ENCODE measurements around the gene MAP2.

DNA sequence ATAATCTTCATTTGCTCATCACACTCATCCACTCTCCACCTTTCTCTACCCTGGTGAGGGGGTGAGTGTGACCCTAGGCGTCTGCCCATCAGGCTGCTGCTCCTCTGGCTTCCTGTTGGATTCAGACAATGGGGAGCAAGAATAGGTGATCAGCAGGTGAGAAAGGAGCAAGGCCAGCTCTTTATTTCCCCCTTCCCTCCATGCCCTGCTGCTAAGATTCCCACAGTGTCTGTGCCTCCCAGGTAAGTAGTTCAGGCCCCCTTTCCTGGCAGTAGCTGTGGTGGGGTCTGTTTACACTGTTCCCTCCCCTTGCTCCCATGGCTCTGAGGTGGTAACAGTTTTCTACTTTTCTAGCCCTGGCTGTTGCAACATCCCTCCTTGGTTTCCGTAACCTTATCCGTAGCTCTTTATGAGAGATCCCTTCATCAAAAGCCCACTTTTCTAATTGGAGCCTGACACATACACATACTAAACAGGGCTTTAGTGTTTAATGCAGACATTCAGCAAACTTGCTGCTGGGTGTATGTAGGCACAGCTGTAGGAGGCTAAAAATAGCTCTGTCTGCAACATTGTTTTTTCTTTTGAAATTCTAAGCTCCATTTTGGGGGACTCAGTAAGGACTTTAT lies 27.5 kb downstream of the MAP2 start:
- TF ChIP-seq, protein P1, sequence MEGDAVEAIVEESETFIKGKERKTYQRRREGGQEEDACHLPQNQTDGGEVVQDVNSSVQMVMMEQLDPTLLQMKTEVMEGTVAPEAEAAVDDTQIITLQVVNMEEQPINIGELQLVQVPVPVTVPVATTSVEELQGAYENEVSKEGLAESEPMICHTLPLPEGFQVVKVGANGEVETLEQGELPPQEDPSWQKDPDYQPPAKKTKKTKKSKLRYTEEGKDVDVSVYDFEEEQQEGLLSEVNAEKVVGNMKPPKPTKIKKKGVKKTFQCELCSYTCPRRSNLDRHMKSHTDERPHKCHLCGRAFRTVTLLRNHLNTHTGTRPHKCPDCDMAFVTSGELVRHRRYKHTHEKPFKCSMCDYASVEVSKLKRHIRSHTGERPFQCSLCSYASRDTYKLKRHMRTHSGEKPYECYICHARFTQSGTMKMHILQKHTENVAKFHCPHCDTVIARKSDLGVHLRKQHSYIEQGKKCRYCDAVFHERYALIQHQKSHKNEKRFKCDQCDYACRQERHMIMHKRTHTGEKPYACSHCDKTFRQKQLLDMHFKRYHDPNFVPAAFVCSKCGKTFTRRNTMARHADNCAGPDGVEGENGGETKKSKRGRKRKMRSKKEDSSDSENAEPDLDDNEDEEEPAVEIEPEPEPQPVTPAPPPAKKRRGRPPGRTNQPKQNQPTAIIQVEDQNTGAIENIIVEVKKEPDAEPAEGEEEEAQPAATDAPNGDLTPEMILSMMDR (IDR thresholded peaks at IDR 0.05 in 2 of 3, conservative IDR thresholded peaks at IDR 0.05 in 1 of 3; ENCODE audit: borderline replicate concordance in 1 of 3, insufficient read depth in 1 of 3, low read depth in 2 of 3, low read length in 2 of 3): no peak
- TF ChIP-seq RAD21 (IDR thresholded peaks at IDR 0.05; ENCODE audit: low read depth) (no peak), POLR2AphosphoS5 (IDR thresholded peaks at IDR 0.05; ENCODE audit: low read depth, low read length) (no peak), EZH2phosphoT487 (IDR thresholded peaks at IDR 0.05; ENCODE audit: borderline replicate concordance) (no peak), SP1 (IDR thresholded peaks at IDR 0.05; ENCODE audit: low read depth) (no peak), EZH2 (IDR thresholded peaks at IDR 0.05) (no peak), POLR2A (IDR thresholded peaks at IDR 0.05; ENCODE audit: borderline replicate concordance, extremely low read depth, insufficient read depth, insufficient read length) (no peak)
- TF ChIP-seq, protein P2, sequence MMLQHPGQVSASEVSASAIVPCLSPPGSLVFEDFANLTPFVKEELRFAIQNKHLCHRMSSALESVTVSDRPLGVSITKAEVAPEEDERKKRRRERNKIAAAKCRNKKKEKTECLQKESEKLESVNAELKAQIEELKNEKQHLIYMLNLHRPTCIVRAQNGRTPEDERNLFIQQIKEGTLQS (IDR thresholded peaks at IDR 0.05): no peak
